H1 (cell line): ENCODE results near the gene UBE4A. TPM values are rescaled to one million over a fixed set of nuclear protein-coding genes. Genes with fewer than 3 reads are reported as not detected.

Experiments used
- FOSL1 ChIP-seq: IDR thresholded peaks from 2 replicates; pipeline ENCODE4 v1.6.1; 2011; ENCODE audit warnings: mild to moderate bottlenecking, low read depth, low read length, moderate library complexity; ENCODE audit not compliant: insufficient read depth
- GABPA ChIP-seq: IDR thresholded peaks from 2 replicates; pipeline ENCODE4 v1.6.1; 2011; ENCODE audit warnings: mild to moderate bottlenecking, low read length, moderate library complexity, borderline replicate concordance; ENCODE audit not compliant: insufficient read depth
- JUND ChIP-seq: IDR thresholded peaks from 2 replicates; pipeline ENCODE4 v1.6.1; 2011; ENCODE audit warnings: mild to moderate bottlenecking, improper control_type of control experiment, low read length
- RFX5 ChIP-seq: IDR thresholded peaks from 2 replicates; pipeline ENCODE4 v1.6.1; 2011; ENCODE audit warnings: low read depth, low read length, improper control_type of control experiment, borderline replicate concordance
- SP1 ChIP-seq: IDR thresholded peaks from 2 replicates; pipeline ENCODE4 v1.6.1; 2011; ENCODE audit warnings: low read depth, low read length
- polyA plus RNA-seq, 7 experiments: library from polyadenylated mRNA; depleted of rRNA in 3 of 7; stranded (reverse) in 5 of 7; unstranded in 2 of 7; fragments of >200 nt in 5 of 7; fragments of 200-250 nt in 2 of 7; gene quantifications; 1 replicate in 5 of 7; 2 replicates in 1 of 7; 4 replicates in 1 of 7; pipeline versions ENCODE4 v1.2.1 to v1.2.3, GENCODE V29; 2011 to 2013; ENCODE audit warnings: missing spikeins in 2 of 7, mixed read lengths in 2 of 7
- total RNA-seq: library from RNA; stranded (reverse); fragmentation: NEBNext Ultra II Directional; extraction: Animal tissue kit (Norgen Biotek cat#: 25700); gene quantifications from 2 replicates; pipeline ENCODE4 v1.2.1, GENCODE V29; 2021

UBE4A gene
- total and polyA plus RNA-seq, 2 of the 8 experiments (the other 6 are each of a cell fraction or from before 2014, with no cell fraction given): 11.3 to 34.5 TPM

- TF ChIP-seq FOSL1 (no peak), SP1 (no peak), RFX5 (no peak), JUND (no peak), GABPA (no peak)
- TF ChIP-seq, all 59 proteins: peak for 0
Measured at GRCh38 chr11:118410055-118410745, 50.8 kb downstream of the UBE4A start (continued).
